CD1c-positive myeloid dendritic cell (primary cell): ENCODE results near the gene UBE2E1.
A peak's percentile ranks its signal among the peaks of the same experiment; 100 is the strongest.

Experiments used
- DNase-seq: peaks from one replicate; pipeline ENCODE4 v3.0.0-alpha.2; 2016; ENCODE audit errors: extremely low spot score

UBE2E1 gene

DNA sequence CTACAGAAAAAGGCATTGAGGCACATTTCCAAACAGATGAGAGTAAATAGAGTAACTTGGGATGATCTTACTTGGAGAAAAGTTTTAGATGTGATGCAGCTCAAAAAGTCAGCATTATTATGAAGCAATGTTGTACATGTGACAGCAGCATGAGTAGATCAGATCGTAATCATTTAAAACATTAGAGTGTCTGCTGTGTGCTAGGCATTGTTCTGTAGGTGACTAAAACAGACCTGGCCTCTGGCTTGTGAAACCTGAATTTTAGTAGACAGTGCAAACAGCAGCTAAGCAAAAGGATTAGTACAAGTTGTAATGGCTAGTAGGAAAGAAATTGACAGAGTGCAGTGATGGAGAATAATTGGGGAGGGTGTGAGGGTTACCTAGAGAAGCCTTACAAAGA is 15.1 kb downstream of the UBE2E1 start:
- no peak for DNase-seq

DNA sequence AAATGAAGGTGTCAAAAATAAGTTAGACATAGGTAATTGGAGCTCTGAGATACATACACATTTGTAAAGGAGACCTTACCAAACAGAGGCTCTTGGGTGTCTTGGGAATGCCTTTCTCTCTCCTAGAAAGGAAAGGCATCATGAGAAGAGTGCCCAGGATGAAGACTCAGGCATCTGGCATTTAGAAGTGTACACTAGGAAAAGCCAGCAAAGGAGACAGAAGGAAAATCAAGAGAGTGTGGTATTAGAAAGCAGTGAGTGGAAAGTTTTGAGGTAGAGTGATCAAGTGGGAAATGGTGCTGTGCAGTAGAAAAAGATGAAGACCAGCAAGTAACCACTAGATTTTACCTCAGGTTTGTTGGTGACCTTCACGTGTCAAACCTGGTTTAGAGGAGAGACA is 16.1 kb downstream of the UBE2E1 start:
- DNase-seq = no peak

DNA sequence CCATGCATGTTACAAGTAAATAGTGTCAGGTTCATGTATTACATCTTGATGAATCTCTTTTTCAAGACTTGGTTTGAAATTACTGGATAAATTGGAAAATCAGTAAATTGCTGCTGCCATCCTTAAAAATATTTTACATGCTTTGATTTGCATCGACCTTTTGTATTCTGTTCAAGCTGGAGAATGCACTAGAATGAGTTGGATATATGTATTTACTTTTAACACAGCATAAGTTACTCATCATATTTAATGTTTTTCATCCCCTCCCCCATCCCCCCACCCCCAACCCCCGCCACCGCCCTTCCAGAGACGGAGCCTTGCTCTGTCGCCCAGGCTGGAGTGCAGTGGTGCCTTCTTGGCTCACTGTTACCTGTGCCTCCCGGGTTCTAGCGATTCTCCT is 16.8 kb downstream of the UBE2E1 start:
- no peak for DNase-seq

DNA sequence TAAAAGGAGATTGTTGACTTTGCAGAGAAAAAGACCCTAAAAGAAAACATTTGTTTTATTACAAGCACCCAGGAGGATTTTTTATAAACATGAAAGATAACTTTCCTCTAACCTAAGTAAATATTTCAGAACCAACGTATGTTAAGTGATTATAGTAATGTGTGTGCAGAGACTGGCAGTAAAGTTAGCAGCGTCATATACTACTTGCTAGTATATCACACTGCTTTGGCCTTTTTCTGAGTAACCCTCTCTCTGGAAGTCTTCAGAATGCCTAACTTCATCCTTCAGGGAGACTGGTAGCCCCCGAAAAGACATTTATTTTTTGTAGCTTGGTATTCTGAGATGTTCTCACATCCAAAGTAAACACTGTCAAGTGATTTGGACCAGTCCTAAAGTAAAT is 17.9 kb downstream of the UBE2E1 start:
- no peak for DNase-seq

DNA sequence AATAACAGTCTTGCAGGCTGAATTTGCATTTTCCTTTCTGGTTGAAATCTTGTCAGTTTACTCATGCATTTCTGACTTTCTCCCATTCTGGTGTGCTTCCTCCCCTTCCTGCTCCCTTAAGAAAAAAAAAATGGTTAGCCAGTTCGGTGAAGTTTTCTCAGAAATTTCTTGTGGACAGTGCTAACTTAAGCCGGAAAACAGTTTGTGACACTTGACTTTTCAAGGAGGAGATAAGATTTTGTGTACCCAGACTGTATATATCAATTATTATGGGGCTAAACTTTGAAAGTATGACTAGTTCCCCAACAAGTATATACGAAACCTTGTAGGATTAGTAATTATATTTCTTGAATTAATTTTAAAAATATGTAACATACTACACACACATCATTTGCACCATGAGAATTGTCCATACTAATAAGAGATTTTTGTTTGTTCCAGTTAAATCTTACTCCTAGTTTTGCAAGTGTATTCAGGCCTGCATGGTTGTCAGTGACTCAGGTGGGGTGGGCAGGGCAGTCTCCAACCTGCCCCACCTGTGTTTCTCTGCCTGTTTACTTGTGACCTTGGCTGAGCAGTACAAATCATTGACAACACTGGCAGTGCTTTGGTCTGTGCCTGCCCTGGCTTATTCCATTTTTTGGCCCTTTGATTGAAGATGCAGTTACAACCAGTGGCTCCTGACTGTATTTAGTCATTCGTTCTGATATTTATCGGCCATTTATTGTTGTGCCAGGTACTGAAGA is 19.1 kb downstream of the UBE2E1 start:
- DNase-seq = no peak

DNA sequence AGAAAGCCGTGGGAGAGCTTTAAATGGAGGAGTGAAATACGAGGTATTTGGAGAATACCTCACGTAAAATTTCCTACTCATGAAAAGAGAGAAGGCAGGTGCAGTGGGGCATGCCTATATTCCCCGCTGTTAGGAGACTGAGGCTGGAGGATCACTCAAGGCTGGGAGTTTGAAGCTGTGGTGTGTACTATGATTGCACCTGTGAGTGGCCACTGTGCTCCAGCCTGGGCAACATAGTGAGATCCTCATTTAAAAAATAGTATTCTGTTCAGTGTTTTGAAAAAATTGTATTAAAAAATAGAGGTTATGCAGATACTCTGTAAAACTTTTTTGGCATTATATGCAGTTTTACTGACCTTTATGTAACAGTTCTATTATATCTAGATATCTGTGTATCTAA is 20.0 kb downstream of the UBE2E1 start:
- DNase-seq = no peak

DNA sequence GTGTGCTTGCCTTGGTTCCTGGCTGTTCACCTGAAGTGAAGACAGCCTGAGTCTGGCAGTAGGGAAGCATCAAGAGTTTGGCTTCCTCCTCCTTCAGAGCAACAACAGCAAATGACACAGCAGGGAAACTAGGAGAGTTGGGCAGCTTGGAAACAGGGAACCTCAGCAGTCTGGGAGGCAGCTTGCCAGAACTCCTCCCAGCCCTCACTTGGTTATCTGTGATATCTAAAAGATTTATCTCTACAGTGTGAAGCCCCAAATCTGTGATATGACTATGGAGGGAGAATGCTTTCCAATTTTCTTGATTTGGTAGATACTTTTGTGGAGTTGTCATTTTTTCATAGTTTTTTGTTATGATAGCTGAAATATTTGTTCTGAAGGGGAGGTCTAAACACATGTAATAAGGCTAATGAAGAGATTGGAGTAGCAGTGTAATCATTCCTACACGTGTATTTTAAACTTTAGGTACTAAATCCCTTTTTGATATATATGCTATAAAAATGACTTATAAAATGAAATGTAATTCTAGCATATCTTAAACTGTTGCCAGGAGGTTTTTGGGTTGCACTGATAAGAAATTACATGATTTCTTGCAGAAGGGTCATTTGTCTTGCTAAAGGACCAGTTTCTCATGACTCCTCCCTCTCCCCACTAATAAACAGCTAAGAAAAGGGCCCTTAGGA is 20.8 kb downstream of the UBE2E1 start:
- DNase-seq = peak; percentile 50

DNA sequence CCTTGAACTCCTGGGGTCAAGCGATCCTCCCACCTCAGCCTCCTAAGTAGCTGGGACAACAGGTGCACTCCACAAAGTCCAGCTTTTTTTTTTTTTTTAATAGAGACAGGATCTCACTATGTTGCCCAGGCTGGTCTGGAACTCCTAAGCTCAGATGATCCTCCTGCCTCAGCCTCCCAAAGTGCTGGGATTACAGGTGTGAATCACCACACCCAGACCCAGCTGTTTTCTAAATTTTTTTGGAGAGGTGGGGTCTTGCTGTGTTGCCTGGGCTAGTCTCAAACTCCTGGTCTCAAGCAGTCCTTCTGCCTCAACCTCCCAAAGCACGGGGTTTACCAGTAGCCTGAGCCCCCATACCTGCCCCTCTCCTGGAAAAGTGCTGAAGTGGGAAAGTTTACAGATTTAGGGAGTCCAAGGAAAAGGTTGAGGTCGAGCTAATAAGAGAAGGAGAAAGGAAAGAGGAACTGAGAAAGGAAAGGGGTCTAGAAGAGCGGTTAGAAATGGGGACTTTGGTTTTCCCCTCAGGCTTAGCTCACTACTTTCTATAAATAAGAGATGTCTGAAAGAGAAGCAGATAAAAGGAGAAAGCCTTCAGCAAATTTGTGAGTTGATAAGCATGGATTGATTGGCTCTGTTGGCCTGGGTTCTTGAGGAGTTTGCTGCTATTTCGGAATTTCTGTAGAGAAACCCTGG is 23.6 kb downstream of the UBE2E1 start:
- DNase-seq = no peak

DNA sequence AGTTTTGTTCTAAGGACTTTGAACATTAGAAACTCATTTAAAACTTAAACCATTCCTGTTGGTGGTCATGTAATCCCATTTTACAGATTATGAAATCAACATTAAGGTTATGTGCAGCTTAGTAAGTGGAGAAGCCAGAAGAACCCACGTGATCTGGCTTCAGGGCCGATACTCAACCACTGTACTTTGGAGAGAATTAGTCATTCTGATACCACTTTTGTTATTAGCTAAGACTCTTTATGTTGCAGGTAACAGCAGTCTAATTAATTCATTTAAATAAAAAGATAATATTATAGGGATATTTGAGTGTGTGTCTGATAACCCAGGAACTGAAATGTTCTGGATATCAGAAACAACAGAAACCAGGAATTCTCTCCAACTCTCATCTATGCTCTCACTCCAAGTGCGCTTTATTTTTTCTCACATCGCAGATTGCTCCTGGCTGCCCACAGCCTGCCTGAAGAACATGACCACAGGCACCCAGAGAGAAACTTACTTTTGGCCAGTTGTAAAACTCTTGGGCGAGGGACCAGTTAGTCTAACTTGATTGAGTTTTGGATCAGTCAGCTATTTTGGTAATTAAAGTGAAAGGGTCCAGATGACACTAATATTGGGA is 25.2 kb downstream of the UBE2E1 start:
- no peak for DNase-seq

DNA sequence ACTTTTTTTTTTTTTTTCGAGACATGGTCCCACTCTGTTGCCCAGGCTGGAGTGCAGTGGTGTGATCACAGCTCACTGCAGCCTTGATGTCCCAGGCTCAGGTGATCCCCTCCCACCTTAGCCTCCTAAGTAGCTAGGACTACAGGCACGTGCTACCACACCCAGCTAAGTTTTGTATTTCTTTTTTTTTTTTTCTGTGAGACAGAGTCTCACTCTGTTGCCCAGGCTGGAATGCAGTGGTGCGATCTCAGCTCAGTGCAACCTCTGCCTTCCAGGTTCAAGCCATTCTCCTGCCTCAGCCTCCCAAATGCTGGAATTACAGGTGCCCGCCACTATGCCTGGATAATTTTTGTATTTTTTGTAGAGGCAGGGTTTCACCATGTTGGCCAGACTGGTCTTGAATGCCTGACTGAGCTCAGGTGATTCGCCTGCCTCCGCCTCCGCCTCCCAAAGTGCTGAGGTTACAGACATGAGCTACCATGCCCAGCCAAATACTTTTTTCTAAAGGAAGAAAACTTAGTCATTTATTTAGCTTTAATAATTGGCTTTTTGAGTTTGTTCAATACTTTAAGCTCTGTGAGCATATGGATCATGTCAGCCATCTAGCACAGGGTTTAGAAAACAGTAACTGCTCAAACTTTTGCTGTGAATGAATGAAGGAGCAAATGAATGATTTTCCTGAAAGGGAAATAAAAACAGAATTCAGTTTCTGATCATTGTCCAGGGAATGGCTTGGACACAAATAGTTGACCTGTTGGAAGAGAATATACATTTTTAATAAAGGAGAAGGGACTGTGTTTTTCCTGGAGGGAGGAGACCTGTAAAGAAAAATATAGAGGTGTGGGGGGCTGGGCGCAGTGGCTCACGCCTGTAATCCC is 26.0 kb downstream of the UBE2E1 start:
- no peak for DNase-seq

DNA sequence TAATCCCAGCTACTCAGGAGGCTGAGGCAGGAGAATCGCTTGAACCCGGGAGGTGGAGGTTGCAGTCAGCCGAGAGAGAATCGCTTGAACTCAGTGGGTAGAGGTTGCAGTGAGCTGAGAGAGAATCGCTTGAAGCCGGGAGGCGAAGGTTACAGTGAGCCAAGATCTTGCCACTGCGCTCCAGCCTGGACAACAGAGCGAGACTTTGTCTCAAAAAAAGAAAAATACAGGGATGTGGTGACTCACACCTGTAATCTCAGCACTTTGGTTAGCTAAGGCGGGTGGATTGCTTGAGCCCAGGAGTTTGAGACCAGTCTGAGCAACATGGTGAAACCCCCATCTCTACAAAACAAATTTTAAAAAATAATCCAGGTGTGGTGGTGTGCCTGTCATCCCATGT is 26.8 kb downstream of the UBE2E1 start:
- no peak for DNase-seq

DNA sequence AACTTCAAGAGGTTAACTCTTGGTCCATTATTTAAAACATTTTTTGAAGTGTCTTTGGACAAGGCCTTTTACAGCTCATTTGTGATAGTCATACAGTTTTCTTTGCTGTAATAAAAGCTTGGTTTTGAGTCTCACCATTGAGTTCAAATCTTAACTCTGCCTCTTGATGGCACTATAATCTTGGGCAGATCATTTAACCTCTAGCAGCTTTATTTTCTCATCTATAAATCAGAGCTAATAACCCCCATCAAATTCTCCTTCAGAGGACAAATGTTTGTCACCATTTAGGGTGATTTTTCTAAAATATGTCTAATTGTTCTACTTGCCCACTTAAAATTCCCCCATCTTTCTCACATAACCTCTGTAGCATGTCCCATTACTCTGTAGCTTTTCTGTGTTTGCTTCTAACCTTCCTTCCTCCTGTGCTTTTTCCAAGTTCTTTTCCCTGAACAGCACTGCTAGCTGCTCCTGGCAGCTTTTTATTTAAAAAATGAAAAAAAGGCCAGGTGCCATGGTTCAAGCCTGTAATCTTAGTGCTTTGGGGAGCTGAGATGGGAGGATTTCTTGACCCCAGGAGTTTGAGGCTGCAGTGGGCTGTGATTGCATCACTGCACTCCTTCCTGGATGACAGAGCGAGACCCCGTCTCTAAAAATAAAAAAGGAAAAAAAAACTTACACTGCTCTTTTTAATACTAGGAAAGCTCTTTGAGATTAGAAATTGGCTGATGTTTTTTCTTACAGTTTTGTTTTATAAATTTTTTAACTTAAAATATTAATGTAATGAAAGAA is 28.5 kb downstream of the UBE2E1 start:
- DNase-seq = no peak

DNA sequence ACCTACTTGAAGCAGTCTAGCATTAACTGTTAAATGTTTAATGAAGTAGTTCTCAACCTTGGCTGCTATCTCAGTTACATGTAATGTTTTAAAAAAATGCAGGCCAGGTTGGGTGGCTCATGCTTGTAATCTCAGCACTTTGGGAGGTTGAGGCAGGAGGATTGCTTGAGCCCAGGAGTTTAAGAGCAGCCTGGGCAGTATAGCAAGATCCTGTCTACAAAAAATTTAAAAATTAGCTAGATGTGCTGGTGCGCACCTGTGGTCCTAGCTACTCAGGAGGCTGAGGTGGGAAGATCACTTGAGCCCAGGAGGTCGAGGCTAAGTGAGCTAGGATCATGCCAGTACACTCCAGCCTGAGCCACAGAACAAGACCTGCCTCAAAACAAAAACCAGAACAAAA is 29.3 kb downstream of the UBE2E1 start:
- DNase-seq = no peak

DNA sequence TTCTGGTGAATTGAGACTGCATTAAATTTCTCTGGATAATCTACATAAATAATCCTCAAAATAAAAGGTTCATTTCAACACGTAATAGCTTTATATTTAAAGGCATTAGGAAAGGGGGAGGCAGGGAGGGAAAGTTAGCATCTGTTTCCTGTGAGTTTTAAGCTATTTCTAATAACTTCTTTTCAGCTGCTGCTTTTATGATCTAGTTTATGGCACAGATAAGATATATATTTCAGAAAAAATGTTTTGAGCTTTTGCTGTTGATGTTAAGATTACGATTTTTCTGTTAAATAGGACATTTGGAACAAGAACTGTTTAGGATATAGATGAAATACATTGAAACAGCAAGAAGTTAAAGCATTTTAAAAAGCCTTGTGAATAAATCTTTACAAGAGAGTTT is 30.0 kb downstream of the UBE2E1 start:
- DNase-seq = no peak

DNA sequence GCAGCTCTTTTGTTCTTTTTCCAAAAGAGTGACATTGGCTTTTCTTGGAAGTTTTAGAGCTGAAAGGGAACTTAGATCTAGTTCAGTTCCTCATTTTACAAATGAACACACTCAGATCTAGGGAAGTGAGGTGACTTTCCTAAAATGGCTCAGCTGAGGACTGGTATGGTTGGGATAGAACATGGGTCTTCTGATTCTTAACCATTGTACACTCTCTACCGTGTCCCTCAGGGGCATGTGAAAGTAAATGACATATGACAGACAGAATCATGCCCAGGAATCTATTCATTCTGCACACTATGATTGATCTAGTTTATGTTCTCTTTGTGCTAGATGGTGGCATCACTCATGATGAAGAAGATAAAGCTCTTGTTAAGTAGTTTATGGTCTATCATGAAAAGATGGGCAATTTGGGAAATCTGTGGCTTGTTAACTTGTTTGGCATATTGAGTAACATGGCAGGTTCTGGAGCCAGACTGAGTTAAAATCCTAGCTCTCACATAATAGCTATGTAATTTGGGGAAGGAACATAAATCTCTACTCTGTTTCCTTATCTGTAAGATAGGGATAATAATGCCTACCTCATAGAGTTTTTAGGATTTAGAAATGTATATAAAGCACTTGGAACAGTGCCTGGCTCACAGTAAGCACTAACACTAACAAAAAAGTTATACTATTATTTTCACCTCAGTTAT is 30.9 kb downstream of the UBE2E1 start:
- peak; percentile 83 for DNase-seq

DNA sequence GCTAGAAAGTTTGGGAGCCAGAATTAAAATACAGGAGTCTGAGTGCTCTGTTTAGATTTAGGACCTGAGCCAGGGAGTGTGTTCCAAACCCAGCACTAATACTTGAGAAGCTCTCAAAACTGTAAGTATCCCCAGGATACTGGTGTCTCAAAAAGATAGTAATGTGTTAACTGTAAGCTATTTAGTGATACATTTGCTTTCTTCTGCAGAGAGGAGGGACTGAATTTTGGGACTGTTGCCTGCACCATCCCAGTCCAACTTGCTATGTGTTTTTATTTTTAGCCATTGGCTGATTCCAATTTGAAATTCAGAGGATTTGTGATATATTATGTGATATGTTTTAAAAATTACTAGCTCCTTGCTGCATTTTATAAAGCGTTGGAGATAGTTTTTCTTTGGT is 31.5 kb downstream of the UBE2E1 start:
- no peak for DNase-seq

DNA sequence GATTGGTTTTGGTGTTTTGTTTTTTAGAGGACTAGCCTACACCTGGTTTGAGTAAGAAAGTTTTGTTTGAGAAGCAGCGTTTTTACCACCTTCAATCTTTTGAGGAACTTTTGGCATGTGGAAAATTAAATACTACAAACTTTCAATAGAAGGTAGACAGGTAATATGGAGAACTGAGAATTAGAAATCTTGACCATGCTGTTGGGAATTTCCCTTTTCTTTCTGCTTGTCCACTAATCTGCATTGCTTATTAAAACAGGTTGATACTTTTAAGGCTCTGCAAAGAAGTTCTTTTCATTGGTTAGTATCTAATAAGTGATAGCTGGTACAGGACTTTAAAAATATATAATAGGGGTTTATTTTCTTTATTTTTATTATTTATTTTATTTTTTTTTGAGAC is 31.9 kb downstream of the UBE2E1 start:
- DNase-seq = no peak

DNA sequence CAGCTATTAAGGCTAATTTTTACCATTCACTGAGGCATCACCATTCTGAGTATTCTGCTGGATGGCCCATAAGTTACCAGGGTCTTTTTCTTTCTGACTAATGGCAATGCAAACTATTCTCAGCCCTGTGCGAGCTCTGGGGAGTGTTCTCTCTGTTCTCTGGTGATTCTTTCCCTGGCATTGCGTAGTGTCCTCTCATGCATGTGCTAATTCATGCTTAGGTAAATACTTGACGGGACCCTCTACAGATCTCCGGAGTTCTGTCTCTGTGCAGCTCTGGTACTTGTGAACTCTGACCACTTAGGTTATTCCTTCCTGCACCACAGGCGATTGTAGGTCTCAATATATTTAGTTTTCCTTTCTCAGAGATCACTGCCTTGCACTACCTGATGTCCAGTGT is 34.8 kb downstream of the UBE2E1 start:
- DNase-seq = no peak

DNA sequence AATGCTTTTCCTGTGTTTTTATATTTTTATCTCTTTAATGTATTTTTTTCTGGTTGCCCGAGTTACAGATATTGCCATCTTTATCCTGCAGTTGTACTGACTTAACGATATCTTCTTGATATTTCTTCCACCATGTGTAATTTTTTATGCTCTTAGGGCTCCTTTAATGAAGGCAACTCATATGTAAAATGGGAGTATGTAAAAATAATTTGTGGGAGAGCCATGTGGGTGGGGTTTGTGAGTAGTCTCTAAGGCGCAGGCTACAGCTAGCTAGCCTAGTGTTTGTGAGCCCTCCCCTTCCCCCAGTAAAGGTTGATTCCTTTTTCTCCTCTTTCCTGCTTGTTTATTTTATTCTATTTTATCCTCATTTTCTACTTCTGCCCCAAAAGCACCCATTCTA is 38.1 kb downstream of the UBE2E1 start:
- DNase-seq = no peak
